SK-N-SH (cell line): Measurements from ENCODE around the gene DOCK3. TPM values are rescaled to one million over a fixed set of nuclear protein-coding genes. Genes with fewer than 3 reads are reported as not detected.

Source experiments
- CTCF ChIA-PET: fragments of 300-600, 350-600 bp; formaldehyde crosslinking; extraction: SDS; loops from one replicate; lab custom pipeline; 2021; lab: Yijun Ruan, JAX
- POLR2A ChIA-PET: fragments of 350-600 bp; sonication (Branson Sonifier 250); formaldehyde crosslinking; extraction: SDS; loops from one replicate; lab custom pipeline; 2020; ENCODE audit warnings: antibody characterized with exemption, inconsistent platforms; lab: Yijun Ruan, JAX
- DNase-seq: peaks from one replicate; pipeline ENCODE4 v3.0.0; 2012
- H2AFZ ChIP-seq: fragments of 200-600 bp; sonication (generic); 2 replicates; pipeline ENCODE4 v1.8.1; 2016; ENCODE audit warnings: antibody characterized with exemption, mild to moderate bottlenecking, low read depth
- H3F3A ChIP-seq: fragments of 200-600 bp; sonication (generic); replicated peaks from 2 replicates; pipeline ENCODE3; 2016; ENCODE audit warnings: antibody characterized with exemption, mild to moderate bottlenecking; ENCODE audit not compliant: insufficient read depth
- H3K27ac ChIP-seq, 2 experiments: fragments of 200-500 bp in 1 of 2; fragments of 200-600 bp in 1 of 2; sonication (Bioruptor generic) in 1 of 2; sonication (generic), shearing (Covaris generic) in 1 of 2; 2 replicates each; pipeline versions ENCODE4 v1.5.1 to v1.6.1; 2014 to 2016; ENCODE audit warnings: low read depth in 2 of 2, inconsistent platforms in 1 of 2, low read length in 1 of 2, mild to moderate bottlenecking in 1 of 2, mixed read lengths in 1 of 2
- H3K27me3 ChIP-seq: fragments of 200-600 bp; sonication (generic), shearing (Covaris generic); 2 replicates; pipeline ENCODE4 v1.6.1; 2016; ENCODE audit warnings: mixed run types; ENCODE audit not compliant: insufficient read depth
- H3K36me3 ChIP-seq, 2 experiments: fragments of 200-500 bp in 1 of 2; fragments of 200-600 bp in 1 of 2; sonication (Bioruptor generic) in 1 of 2; sonication (generic) in 1 of 2; replicated peaks in 1 of 2; 2 replicates each; pipeline versions ENCODE3 to v1.5.1; 2014 to 2016; ENCODE audit warnings: low read length in 1 of 2, mild to moderate bottlenecking in 1 of 2; ENCODE audit not compliant: insufficient read depth in 2 of 2, control insufficient read depth in 1 of 2
- H3K4me1 ChIP-seq, 2 experiments: fragments of 200-500 bp in 1 of 2; fragments of 200-600 bp in 1 of 2; sonication (Bioruptor generic) in 1 of 2; sonication (generic), shearing (Covaris generic) in 1 of 2; 2 replicates each; pipeline versions ENCODE4 v1.5.1 to v1.6.1; 2014 to 2016; ENCODE audit warnings: low read depth in 1 of 2, low read length in 1 of 2, mixed run types in 1 of 2; ENCODE audit not compliant: insufficient read depth in 2 of 2, control insufficient read depth in 1 of 2
- H3K4me2 ChIP-seq: fragments of 200-600 bp; sonication (generic), shearing (Covaris generic); 2 replicates; pipeline ENCODE4 v1.6.1; 2017; ENCODE audit warnings: mixed run types
- H3K4me3 ChIP-seq, 2 experiments: fragments of 200-500 bp in 1 of 2; fragments of 200-600 bp in 1 of 2; sonication (Bioruptor generic) in 1 of 2; sonication (generic), shearing (Covaris generic) in 1 of 2; 2 replicates each; pipeline versions ENCODE4 v1.5.1 to v1.8.1; 2014 to 2016; ENCODE audit warnings: low read depth in 2 of 2, inconsistent platforms in 1 of 2, low read length in 1 of 2, mild to moderate bottlenecking in 1 of 2, mixed read lengths in 1 of 2, moderate library complexity in 1 of 2
- H3K79me2 ChIP-seq: fragments of 200-600 bp; sonication (generic); 2 replicates; pipeline ENCODE4 v1.8.1; 2017; ENCODE audit warnings: mild to moderate bottlenecking; ENCODE audit not compliant: insufficient read depth
- H3K9ac ChIP-seq: fragments of 200-600 bp; sonication (generic); 2 replicates; pipeline ENCODE4 v1.6.1; 2017; ENCODE audit warnings: mixed run types
- H3K9me2 ChIP-seq: fragments of 200-600 bp; sonication (generic); 2 replicates; pipeline ENCODE4 v1.6.1; 2017; ENCODE audit warnings: mixed run types
- H3K9me3 ChIP-seq: fragments of 200-600 bp; sonication (generic); 2 replicates; pipeline ENCODE4 v1.6.1; 2017; ENCODE audit warnings: mixed run types, mild to moderate bottlenecking, moderate library complexity
- H4K20me1 ChIP-seq: fragments of 200-600 bp; sonication (generic); 2 replicates; pipeline ENCODE4 v1.6.1; 2017; ENCODE audit warnings: mild to moderate bottlenecking, mixed run types; ENCODE audit not compliant: insufficient read depth
- CTCF ChIP-seq: fragments of 200-600 bp; sonication (generic); IDR thresholded peaks from 2 replicates; pipeline ENCODE4 v1.6.1; 2017; ENCODE audit warnings: antibody characterized with exemption, mild to moderate bottlenecking, moderate library complexity
- ELF1 ChIP-seq: IDR thresholded peaks from 2 replicates; pipeline ENCODE4 v1.4.0; 2012
- FOXJ3 ChIP-seq: sonication (generic); formaldehyde crosslinking; IDR thresholded peaks from 2 replicates; pipeline ENCODE4 v1.5.1; 2020; ENCODE audit warnings: mild to moderate bottlenecking, missing genetic modification reagents
- FOXM1 ChIP-seq: IDR thresholded peaks from 2 replicates; pipeline ENCODE4 v1.4.0; 2012; ENCODE audit warnings: low read depth, mild to moderate bottlenecking
- GABPA ChIP-seq: IDR thresholded peaks from 2 replicates; pipeline ENCODE4 v1.4.0; 2012; ENCODE audit warnings: low read depth, mild to moderate bottlenecking
- GATA2 ChIP-seq: sonication (generic); formaldehyde crosslinking; IDR thresholded peaks from 2 replicates; pipeline ENCODE4 v1.5.0; 2020; ENCODE audit warnings: mild to moderate bottlenecking, missing genetic modification reagents
- MAX ChIP-seq: IDR thresholded peaks from 2 replicates; pipeline ENCODE4 v1.4.0; 2012; ENCODE audit warnings: low read depth
- MXI1 ChIP-seq: IDR thresholded peaks from 2 replicates; pipeline ENCODE4 v1.6.1; 2012; ENCODE audit warnings: mild to moderate bottlenecking, low read depth, low read length, improper control_type of control experiment
- NFIC ChIP-seq: IDR thresholded peaks from 2 replicates; pipeline ENCODE4 v1.4.0; 2012; ENCODE audit warnings: borderline replicate concordance
- NRF1 ChIP-seq: IDR thresholded peaks from 2 replicates; pipeline ENCODE4 v1.6.1; 2012; ENCODE audit warnings: low read depth, mild to moderate bottlenecking, low read length
- PBX3 ChIP-seq: IDR thresholded peaks from 2 replicates; pipeline ENCODE4; 2012
- REST ChIP-seq: IDR thresholded peaks from 2 replicates; pipeline ENCODE4 v1.6.1; 2012; ENCODE audit warnings: mild to moderate bottlenecking, low read depth, low read length, moderate library complexity
- RFX5 ChIP-seq: IDR thresholded peaks from 2 replicates; pipeline ENCODE4 v1.6.1; 2012; ENCODE audit warnings: mild to moderate bottlenecking, improper control_type of control experiment, low read length
- SIN3A ChIP-seq: IDR thresholded peaks from 2 replicates; pipeline ENCODE4 v1.6.1; 2012; ENCODE audit warnings: low read depth, mild to moderate bottlenecking, low read length, moderate library complexity, borderline replicate concordance
- SMC3 ChIP-seq: IDR thresholded peaks from 2 replicates; pipeline ENCODE4 v1.6.1; 2012; ENCODE audit warnings: low read depth, low read length, improper control_type of control experiment
- USF1 ChIP-seq: IDR thresholded peaks from 2 replicates; pipeline ENCODE4 v1.4.0; 2012; ENCODE audit warnings: low read depth, borderline replicate concordance
- YY1 ChIP-seq: IDR thresholded peaks from 2 replicates; pipeline ENCODE4 v1.4.0; 2012; ENCODE audit warnings: low read depth, mild to moderate bottlenecking
- WGBS: methylation state at CpG from one replicate; pipeline ENCODE4 v1.1.6; 2017; ENCODE audit warnings: low lambda C conversion rate; 5-methylcytosine and 5-hydroxymethylcytosine counted together
- polyA plus RNA-seq, 3 experiments: library from polyadenylated mRNA; depleted of rRNA; stranded (reverse); fragments of >200 nt; gene quantifications; 2 replicates each; pipeline ENCODE4 v1.2.3, GENCODE V29; 2012

DOCK3 gene
- polyA plus RNA-seq, 1 of the 3 experiments (the other 2 are of a cell fraction): 0.05 TPM

GRCh38 chr3:51243924-51244323 is 569.2 kb downstream of the DOCK3 start:
- no peaks in the 10 kb centered on the region for H3K36me3 ChIP-seq
- no peak for DNase-seq
- no peaks in the 10 kb centered on the region for H3K79me2 ChIP-seq
- no peak overlapping the region for H2AFZ ChIP-seq
- no peak overlapping the region for H3K4me2 ChIP-seq
- no peak overlapping the region for H3K9ac ChIP-seq
- H3K9me3 ChIP-seq: no peaks in the 10 kb centered on the region
- H3K4me1 ChIP-seq: no peaks in the 10 kb centered on the region
- H3K9me2 ChIP-seq: no peaks in the 10 kb centered on the region
- CTCF ChIA-PET: interaction anchor here (1.4 kb wide), 1 partner anchor 629 kb away, joined by 4 read pairs; no protein-coding TSS in a partner anchor
- POLR2A ChIA-PET: no interaction called here
- no peak overlapping the region for H3K27ac ChIP-seq
- H4K20me1 ChIP-seq: no peaks in the 10 kb centered on the region
- no peak overlapping the region for H3K4me3 ChIP-seq
- TF ChIP-seq FOXJ3 (CRISPR knock-in tag) (no peak), NFIC (no peak), REST (no peak), GATA2 (CRISPR knock-in tag) (no peak), USF1 (no peak), GABPA (no peak), RFX5 (no peak), SMC3 (no peak), MXI1 (no peak), NRF1 (no peak), YY1 (no peak), FOXM1 (no peak)
- TF ChIP-seq, all 33 proteins: peak for 0
- Histone ChIP-seq H3F3A (no peaks in the 10 kb centered on the region), H3K27me3 (no peaks in the 10 kb centered on the region)

- Histone ChIP-seq H2AFZ (no peak overlapping the region), H3K27ac (no peak overlapping the region), H3K9me2 (no peaks in the 10 kb centered on the region), H3K36me3 (no peaks in the 10 kb centered on the region), H3K9ac (no peak overlapping the region), H3K9me3 (no peaks in the 10 kb centered on the region), H3K4me3 (no peak overlapping the region), H4K20me1 (no peaks in the 10 kb centered on the region), H3K27me3 (no peaks in the 10 kb centered on the region), H3K4me1 (no peaks in the 10 kb centered on the region), H3F3A (no peaks in the 10 kb centered on the region), H3K79me2 (no peaks in the 10 kb centered on the region), H3K4me2 (no peak overlapping the region)
- POLR2A ChIA-PET: no interaction called here
- CTCF ChIA-PET: no interaction called here
- no peak for DNase-seq
- 3% methylated on average over 2 of the region's 2 CpGs for WGBS
- TF ChIP-seq USF1: no peak
- no peak for TF ChIP-seq GABPA
- TF ChIP-seq SIN3A: no peak
- no peak for TF ChIP-seq CTCF
- no peak for TF ChIP-seq REST
- TF ChIP-seq PBX3: no peak
- no peak for TF ChIP-seq YY1
- no peak for TF ChIP-seq MAX
- TF ChIP-seq ELF1: no peak
Measured at GRCh38 chr3:51245867-51246266, 571.1 kb downstream of the DOCK3 start.
